AG04450 (cell line): ENCODE measurements around the gene ARHGAP32. TPM values are rescaled to one million over a fixed set of nuclear protein-coding genes. Genes with fewer than 3 reads are reported as not detected.

Experiments used
- CTCF ChIA-PET: fragments of 300-600, 350-600 bp; formaldehyde crosslinking; extraction: SDS; loops from one replicate; lab custom pipeline; 2022; ENCODE audit warnings: antibody characterized with exemption, inconsistent platforms; lab: Charles Lee
- POLR2A ChIA-PET: fragments of 350-600 bp; formaldehyde crosslinking; extraction: SDS; loops from one replicate; lab custom pipeline; 2021; ENCODE audit warnings: antibody characterized with exemption, inconsistent platforms; lab: Yijun Ruan, JAX
- DNase-seq: peaks from one replicate; pipeline ENCODE4 v3.0.0-alpha.2; 2011; ENCODE audit warnings: low read depth, low spot score
- H3K27ac ChIP-seq: one replicate; pipeline ENCODE4 v1.5.1; 2012; ENCODE audit warnings: low read depth, low read length, control low read depth
- H3K27me3 ChIP-seq: one replicate; pipeline ENCODE4 v1.6.0; 2012; ENCODE audit warnings: low read length; ENCODE audit not compliant: control insufficient read depth, insufficient read depth
- H3K4me3 ChIP-seq: 2 replicates; pipeline ENCODE4 v1.5.1; 2011; ENCODE audit warnings: mild to moderate bottlenecking, low read depth, low read length, control low read depth
- H3K9me3 ChIP-seq: 2 replicates; pipeline ENCODE4 v1.5.1; 2012; ENCODE audit warnings: low read length; ENCODE audit not compliant: control insufficient read depth, insufficient read depth
- polyA plus RNA-seq: library from polyadenylated mRNA; depleted of rRNA; stranded (reverse); fragments of >200 nt; gene quantifications from 2 replicates; pipeline ENCODE4 v1.2.3, GENCODE V29; 2011
- TF ChIP-seq, protein P1 (sequence below): IDR thresholded peaks from 2 replicates; pipeline ENCODE4 v1.5.1; 2011; ENCODE audit warnings: low read depth, low read length, control low read depth, inconsistent platforms

ARHGAP32 gene
- polyA plus RNA-seq, 1 experiment, result 7.5 TPM

DNA sequence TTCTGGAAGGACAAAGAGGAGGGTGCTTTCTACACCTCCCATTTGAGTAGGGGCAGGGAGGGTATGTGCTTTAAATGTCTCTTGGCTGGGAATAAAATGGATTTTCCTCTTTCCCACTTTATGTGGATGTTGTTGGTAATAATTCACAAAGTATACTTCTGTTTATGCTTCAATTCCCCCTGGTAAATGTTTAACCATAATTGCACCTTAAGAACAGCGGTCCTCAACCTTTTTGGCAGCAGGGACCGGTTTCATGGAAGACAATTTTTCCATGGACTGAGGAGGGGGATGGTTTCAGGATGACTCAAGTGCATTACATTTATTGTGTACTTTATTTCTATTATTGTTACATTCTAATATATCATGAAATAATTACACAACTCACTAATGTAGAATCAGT is 245.5 kb downstream of the ARHGAP32 start:
- POLR2A ChIA-PET, result no interaction called here
- CTCF ChIA-PET, result interaction anchor here (2.5 to 7.6 kb wide), 2 partner anchors 9 to 61 kb away, joined by 12 to 59 read pairs; no protein-coding TSS in a partner anchor
- Histone ChIP-seq H3K27ac (no peak overlapping the region), H3K4me3 (no peak overlapping the region), H3K9me3 (peaks cover 4% of the 10 kb centered on the region; the same call in 1 of the 2 replicates), H3K27me3 (peaks cover 10% of the 10 kb centered on the region)
- TF ChIP-seq, protein P1, sequence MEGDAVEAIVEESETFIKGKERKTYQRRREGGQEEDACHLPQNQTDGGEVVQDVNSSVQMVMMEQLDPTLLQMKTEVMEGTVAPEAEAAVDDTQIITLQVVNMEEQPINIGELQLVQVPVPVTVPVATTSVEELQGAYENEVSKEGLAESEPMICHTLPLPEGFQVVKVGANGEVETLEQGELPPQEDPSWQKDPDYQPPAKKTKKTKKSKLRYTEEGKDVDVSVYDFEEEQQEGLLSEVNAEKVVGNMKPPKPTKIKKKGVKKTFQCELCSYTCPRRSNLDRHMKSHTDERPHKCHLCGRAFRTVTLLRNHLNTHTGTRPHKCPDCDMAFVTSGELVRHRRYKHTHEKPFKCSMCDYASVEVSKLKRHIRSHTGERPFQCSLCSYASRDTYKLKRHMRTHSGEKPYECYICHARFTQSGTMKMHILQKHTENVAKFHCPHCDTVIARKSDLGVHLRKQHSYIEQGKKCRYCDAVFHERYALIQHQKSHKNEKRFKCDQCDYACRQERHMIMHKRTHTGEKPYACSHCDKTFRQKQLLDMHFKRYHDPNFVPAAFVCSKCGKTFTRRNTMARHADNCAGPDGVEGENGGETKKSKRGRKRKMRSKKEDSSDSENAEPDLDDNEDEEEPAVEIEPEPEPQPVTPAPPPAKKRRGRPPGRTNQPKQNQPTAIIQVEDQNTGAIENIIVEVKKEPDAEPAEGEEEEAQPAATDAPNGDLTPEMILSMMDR, result no peak
- no peak for DNase-seq

DNA sequence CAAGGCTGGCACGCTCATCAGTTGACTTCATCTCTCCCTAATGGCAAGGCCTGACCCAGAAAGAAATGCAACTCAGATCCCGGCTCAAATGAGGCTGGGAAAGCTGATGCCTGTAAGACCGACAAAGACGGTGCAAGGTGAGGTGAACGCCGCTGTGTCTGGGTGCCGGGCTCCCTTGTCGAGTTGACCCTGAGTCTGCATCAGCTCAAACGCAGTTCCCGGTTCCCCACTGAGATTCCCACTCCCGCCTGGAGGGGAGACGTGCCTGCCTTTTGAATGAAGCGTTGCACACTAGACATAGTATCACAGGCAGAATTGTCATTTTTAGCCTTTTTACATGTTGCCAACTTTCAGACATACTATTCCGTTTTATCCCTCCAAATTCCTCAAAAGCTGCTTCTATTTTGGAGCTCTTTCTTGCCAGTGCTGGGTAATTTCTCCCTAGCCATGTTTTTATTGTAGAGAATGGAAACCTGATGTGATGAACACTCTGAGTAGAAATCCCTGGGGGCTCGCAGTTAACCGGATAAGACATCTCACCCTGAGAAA is 248.6 kb downstream of the ARHGAP32 start:
- Histone ChIP-seq H3K4me3 (no peak overlapping the region), H3K27me3 (peaks cover 31% of the 10 kb centered on the region), H3K9me3 (peaks cover 4% of the 10 kb centered on the region; the same call in 1 of the 2 replicates), H3K27ac (no peak overlapping the region)
- CTCF ChIA-PET, result interaction anchor here (1.6 to 7.6 kb wide), 3 partner anchors 13 to 58 kb away, joined by 5 to 59 read pairs (median 6); no protein-coding TSS in a partner anchor
- no peak for DNase-seq
- POLR2A ChIA-PET, result no interaction called here
- TF ChIP-seq, protein P1, result no peak

DNA sequence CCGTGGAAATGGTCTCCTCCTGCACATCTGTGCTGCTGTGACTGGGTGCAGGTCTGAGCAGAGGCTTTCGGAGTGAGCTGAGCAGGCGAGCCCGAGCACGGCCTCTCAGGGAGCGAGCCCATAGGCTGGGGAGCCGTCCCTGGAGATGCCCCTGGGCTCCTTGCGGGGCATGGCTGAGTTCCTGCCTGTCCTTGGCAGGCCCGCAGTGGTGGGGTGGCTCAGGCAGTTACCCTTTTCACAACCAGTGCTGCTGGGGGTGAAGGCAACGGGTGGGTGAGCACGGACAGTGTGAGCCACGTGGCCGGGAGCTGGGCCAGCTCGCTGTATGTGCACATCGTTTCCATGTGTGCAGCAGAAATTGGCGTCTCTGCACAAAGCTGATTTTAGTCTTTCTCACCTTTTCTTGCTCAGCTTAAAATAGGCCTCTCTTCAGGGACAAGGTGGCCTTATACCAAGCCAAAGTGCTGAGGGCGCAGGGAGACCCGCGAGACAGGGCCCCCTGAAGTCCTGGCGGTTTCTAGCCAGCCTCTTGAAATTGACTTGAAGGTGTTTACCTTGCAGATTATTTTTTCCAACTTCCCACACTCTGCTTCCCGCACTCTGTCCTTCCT is 249.2 kb downstream of the ARHGAP32 start, which contains the start of gene TP53AIP1:
Gene TP53AIP1 (minus strand): TSS at position 55 of the 611 bp plus-strand sequence. CDS start 5,053 bp downstream, outside the sequence.
- no peak within 1 kb of the TSS for H3K27ac ChIP-seq
- peaks cover 36% of the 10 kb centered on the region for H3K27me3 ChIP-seq
- H3K4me3 ChIP-seq, result no peak within 1 kb of the TSS
- ChIA-PET POLR2A (no interaction called here), CTCF (interaction anchor here (0.6 to 1.6 kb wide), 3 partner anchors 13 to 57 kb away, joined by 4 to 6 read pairs (median 5); no protein-coding TSS in a partner anchor)
- peaks cover 4% of the 10 kb centered on the region; the same call in 1 of the 2 replicates for H3K9me3 ChIP-seq
- DNase-seq, result no peak
- TF ChIP-seq, protein P1, result no peak

DNA sequence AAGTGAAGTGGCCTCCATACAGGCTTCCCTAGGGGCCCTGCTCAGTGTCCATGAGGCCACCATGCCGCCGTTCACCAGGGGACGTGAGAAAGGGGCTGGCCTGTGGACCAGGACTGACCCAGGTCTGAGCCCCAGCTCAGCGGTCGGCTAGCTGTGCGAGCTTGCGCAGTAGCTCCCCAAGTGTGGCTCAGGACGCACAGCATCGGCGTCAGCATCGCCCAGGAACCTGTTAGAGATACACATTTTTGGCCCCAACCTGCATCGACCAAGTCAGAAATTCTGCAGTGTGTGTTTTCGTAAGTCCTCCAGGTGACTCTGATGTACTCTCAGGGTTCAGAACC is 249.9 kb downstream of the ARHGAP32 start:
- ChIA-PET POLR2A (interaction anchor here (0.6 kb wide), 1 partner anchor 13 kb away, joined by 8 read pairs; no protein-coding TSS in a partner anchor), CTCF (interaction anchor here (1.6 kb wide), 1 partner anchor 14 kb away, joined by 6 read pairs; no protein-coding TSS in a partner anchor)
- TF ChIP-seq, protein P1, result no peak
- DNase-seq, result no peak
- Histone ChIP-seq H3K27me3 (peaks cover 39% of the 10 kb centered on the region), H3K27ac (no peak overlapping the region), H3K9me3 (peaks cover 4% of the 10 kb centered on the region; the same call in 1 of the 2 replicates), H3K4me3 (no peak overlapping the region)
